Effector CD4-positive, alpha-beta T cell (primary cell): Measurements from ENCODE around the gene FAM114A2.
"Not testable (repeated sequence)": the region's sequence is repeated elsewhere in the genome, so short reads cannot be mapped to it uniquely, and the experiment has no call there.

Source experiments
- DNase-seq: peaks from one replicate; pipeline ENCODE4 v3.0.0-alpha.2; 2020

The FAM114A2 gene

GRCh38 chr5:154047324-154047723 is 8.6 kb upstream of the FAM114A2 start:
- no peak for DNase-seq

- no peak for DNase-seq
These were observed 7.8 kb upstream of the FAM114A2 start for GRCh38 chr5:154046486-154046885.

GRCh38 chr5:154044581-154044980 is 5.9 kb upstream of the FAM114A2 start:
- DNase-seq: no peak

- no peak for DNase-seq
These were observed 5.4 kb upstream of the FAM114A2 start for GRCh38 chr5:154044099-154044498.

GRCh38 chr5:154042766-154043165 is 4.1 kb upstream of the FAM114A2 start:
- no peak for DNase-seq

GRCh38 chr5:154039458-154039829 is 734 bp upstream of the FAM114A2 start:
- DNase-seq: no peak

GRCh38 chr5:154038261-154038706 is 426 bp downstream of the FAM114A2 start:
- DNase-seq: peak; percentile 23

- no peak for DNase-seq
These were observed 3.8 kb downstream of the FAM114A2 start for GRCh38 chr5:154034944-154035343.

GRCh38 chr5:154031937-154032489 is 6.7 kb downstream of the FAM114A2 start:
- DNase-seq: no peak

- DNase-seq: no peak
These were observed 12.8 kb downstream of the FAM114A2 start for GRCh38 chr5:154025951-154026350.

GRCh38 chr5:154018919-154019318 is 19.8 kb downstream of the FAM114A2 start:
- not testable (repeated sequence) for DNase-seq

GRCh38 chr5:154015071-154015693 is 23.5 kb downstream of the FAM114A2 start:
- DNase-seq: no peak

- DNase-seq: no peak
These were observed 28.1 kb downstream of the FAM114A2 start for GRCh38 chr5:154010660-154011059.

- DNase-seq: no peak
These were observed 33.1 kb downstream of the FAM114A2 start for GRCh38 chr5:154005648-154006047.

- DNase-seq: no peak
These were observed 36.1 kb downstream of the FAM114A2 start for GRCh38 chr5:154002511-154003020.

GRCh38 chr5:154002093-154002492 is 36.6 kb downstream of the FAM114A2 start:
- DNase-seq: no peak

- no peak for DNase-seq
These were observed 38.0 kb downstream of the FAM114A2 start for GRCh38 chr5:154000703-154001102.

- no peak for DNase-seq
These were observed 38.7 kb downstream of the FAM114A2 start for GRCh38 chr5:153999995-154000394.

- DNase-seq: no peak
These were observed 39.9 kb downstream of the FAM114A2 start for GRCh38 chr5:153998768-153999167.

GRCh38 chr5:153998010-153998409 is 40.7 kb downstream of the FAM114A2 start:
- no peak for DNase-seq

GRCh38 chr5:153991168-153991567 is 47.5 kb downstream of the FAM114A2 start:
- no peak for DNase-seq

- DNase-seq: no peak
These were observed 50.2 kb downstream of the FAM114A2 start for GRCh38 chr5:153988510-153988909.

- DNase-seq: no peak
These were observed 51.4 kb downstream of the FAM114A2 start for GRCh38 chr5:153987301-153987700.

GRCh38 chr5:153985498-153985897 is 53.2 kb downstream of the FAM114A2 start:
- no peak for DNase-seq

GRCh38 chr5:153983885-153984284 is 54.8 kb downstream of the FAM114A2 start:
- DNase-seq: no peak
